Midbrain (tissue), 1 donor: ENCODE measurements around the gene CPNE4.

Experiments used
- DNase-seq: peaks from one replicate; lab custom pipeline; 2025; lab: John Stamatoyannopoulos, UW

The CPNE4 gene

GRCh38 chr3:131880948-131881347 is 153.9 kb downstream of the CPNE4 start:
- no peak for DNase-seq

- no peak for DNase-seq
Measured at GRCh38 chr3:131868203-131868602, 166.6 kb downstream of the CPNE4 start.

- DNase-seq = no peak
Measured at GRCh38 chr3:131856171-131856570, 178.6 kb downstream of the CPNE4 start.

GRCh38 chr3:131850223-131850622 is 184.6 kb downstream of the CPNE4 start:
- no peak for DNase-seq

- DNase-seq = no peak
Measured at GRCh38 chr3:131849616-131850015, 185.2 kb downstream of the CPNE4 start.

- no peak for DNase-seq
Measured at GRCh38 chr3:131847966-131848510, 186.8 kb downstream of the CPNE4 start.

- no peak for DNase-seq
Measured at GRCh38 chr3:131846296-131846924, 188.4 kb downstream of the CPNE4 start.

- no peak for DNase-seq
Measured at GRCh38 chr3:131843174-131843573, 191.6 kb downstream of the CPNE4 start.

- no peak for DNase-seq
Measured at GRCh38 chr3:131840156-131840797, 194.5 kb downstream of the CPNE4 start.

- DNase-seq = no peak
Measured at GRCh38 chr3:131835906-131836305, 198.9 kb downstream of the CPNE4 start.

GRCh38 chr3:131831608-131832007 is 203.2 kb downstream of the CPNE4 start:
- DNase-seq = no peak

- DNase-seq = no peak
Measured at GRCh38 chr3:131821191-131821762, 213.5 kb downstream of the CPNE4 start.

- DNase-seq = no peak
Measured at GRCh38 chr3:131819381-131820055, 215.3 kb downstream of the CPNE4 start.

GRCh38 chr3:131812433-131812832 is 222.4 kb downstream of the CPNE4 start:
- DNase-seq = no peak

GRCh38 chr3:131811481-131811880 is 223.3 kb downstream of the CPNE4 start:
- DNase-seq = no peak

GRCh38 chr3:131807822-131808221 is 227.0 kb downstream of the CPNE4 start:
- DNase-seq = no peak

GRCh38 chr3:131806736-131807135 is 228.1 kb downstream of the CPNE4 start:
- no peak for DNase-seq

GRCh38 chr3:131804565-131805133 is 230.2 kb downstream of the CPNE4 start:
- no peak for DNase-seq

- DNase-seq = no peak
Measured at GRCh38 chr3:131803113-131803512, 231.7 kb downstream of the CPNE4 start.

- no peak for DNase-seq
Measured at GRCh38 chr3:131802029-131802428, 232.8 kb downstream of the CPNE4 start.

GRCh38 chr3:131801566-131801965 is 233.2 kb downstream of the CPNE4 start:
- no peak for DNase-seq

- DNase-seq = no peak
Measured at GRCh38 chr3:131797776-131798175, 237.0 kb downstream of the CPNE4 start.
